HAP-1 (cell line): Measurements from ENCODE around the gene PADI3.

Experiments
- DNase-seq, 2 experiments: peaks; one replicate each; pipeline ENCODE4 v3.0.0-alpha.2; 2016 to 2020; ENCODE audit warnings: low spot score in 2 of 2
- H3K27me3 ChIP-seq: fragments of 250-450 bp; sonication (Bioruptor Pico); 2 replicates; pipeline ENCODE4 v1.5.1; 2020; ENCODE audit warnings: low read depth, mild to moderate bottlenecking, moderate library complexity
- H3K36me3 ChIP-seq: fragments of 250-450 bp; sonication (Bioruptor Pico); replicated peaks from 2 replicates; pipeline ENCODE4 v1.5.1; 2020; ENCODE audit warnings: mild to moderate bottlenecking
- H3K4me1 ChIP-seq: fragments of 250-450 bp; sonication (Bioruptor Pico); 2 replicates; pipeline ENCODE4 v1.5.1; 2020; ENCODE audit warnings: mild to moderate bottlenecking
- H3K4me3 ChIP-seq: fragments of 250-450 bp; sonication (Bioruptor Pico); 2 replicates; pipeline ENCODE4 v1.5.1; 2020; ENCODE audit warnings: mild to moderate bottlenecking, moderate library complexity
- H3K9me3 ChIP-seq: fragments of 250-450 bp; sonication (Bioruptor Pico); 2 replicates; pipeline ENCODE4 v1.5.1; 2020; ENCODE audit warnings: mild to moderate bottlenecking, moderate library complexity
- in situ Hi-C: fragments of 300-500 bp; cut with MboI; formaldehyde crosslinking; loops from 3 replicates; pipeline ENCODE4 v1.14.3; 2020; ENCODE audit warnings: low sequenced_read_pairs, inconsistent platforms, mixed read lengths

PADI3 gene

GRCh38 chr1:17248781-17249180 lies at the start of gene PADI3:
Gene PADI3, plus strand, starts transcription at chr1:17249098. Its CDS starts 40 bp downstream, at chr1:17249138.
- no peak within 1 kb of the TSS for H3K4me3 ChIP-seq
- H3K9me3 ChIP-seq, result no peaks in the 10 kb centered on the region
- H3K4me1 ChIP-seq, result no peaks in the 10 kb centered on the region
- H3K36me3 ChIP-seq, result no peaks in the 10 kb centered on the region
- in situ Hi-C loops, result no loop called here
- peak in 1 of 2 experiments; percentile 37 for DNase-seq
- 0 out of 2 replicates have a peak, but pooled peaks cover 6% of the 10 kb centered on the region for H3K27me3 ChIP-seq

- H3K9me3 ChIP-seq, result no peaks in the 10 kb centered on the region
- peaks cover 4% of the 10 kb centered on the region for H3K27me3 ChIP-seq
- H3K4me1 ChIP-seq, result no peaks in the 10 kb centered on the region
- H3K4me3 ChIP-seq, result no peak overlapping the region
- no peaks in the 10 kb centered on the region for H3K36me3 ChIP-seq
- in situ Hi-C loops, result no loop called here
- no peak for DNase-seq
Observed at GRCh38 chr1:17199267-17200044, 49.4 kb upstream of the PADI3 start.

DNA sequence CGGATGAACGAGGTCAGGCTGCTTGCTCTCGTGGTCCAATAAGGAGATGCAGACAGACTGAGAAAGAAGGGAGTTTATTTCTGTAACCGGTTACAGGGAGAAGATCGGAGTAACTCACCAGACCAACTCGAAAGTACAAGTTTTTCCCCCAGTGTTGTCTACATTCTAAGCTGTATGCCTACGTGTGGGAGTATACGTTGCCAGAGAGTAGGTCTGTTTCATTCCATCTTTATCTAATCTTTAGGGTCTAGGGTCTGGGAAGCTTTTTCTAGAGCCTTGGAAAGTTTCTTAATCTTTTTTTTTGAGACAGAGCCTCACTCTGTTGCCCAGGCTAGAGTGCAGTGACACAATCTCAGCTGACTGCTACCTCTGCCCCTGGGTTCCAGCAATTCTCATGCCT lies 48.7 kb upstream of the PADI3 start:
- DNase-seq, result no peak
- H3K27me3 ChIP-seq, result peaks cover 4% of the 10 kb centered on the region
- no peak overlapping the region for H3K4me3 ChIP-seq
- in situ Hi-C loops, result no loop called here
- H3K36me3 ChIP-seq, result no peaks in the 10 kb centered on the region
- no peaks in the 10 kb centered on the region for H3K4me1 ChIP-seq
- H3K9me3 ChIP-seq, result no peaks in the 10 kb centered on the region

DNA sequence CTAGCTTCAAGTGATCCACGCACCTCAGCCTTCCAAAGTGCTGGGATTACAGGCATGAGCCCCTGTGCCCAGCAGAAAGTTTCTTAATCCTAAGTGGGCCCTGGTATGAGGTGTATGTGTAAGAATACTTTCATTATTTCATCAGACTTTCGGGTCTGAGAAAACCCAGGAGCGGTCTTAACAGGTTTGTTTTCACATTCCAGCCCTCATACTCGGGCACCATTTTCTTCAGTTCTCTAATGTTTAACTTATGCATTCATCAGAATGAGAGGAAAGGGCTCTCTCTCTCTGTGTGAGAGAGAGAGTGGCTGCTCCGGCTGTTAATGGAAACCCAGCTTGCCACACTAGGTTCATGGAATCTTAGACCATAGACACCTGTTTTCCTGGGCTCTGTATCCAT lies 48.1 kb upstream of the PADI3 start:
- no peak for DNase-seq
- Histone ChIP-seq H3K4me1 (no peaks in the 10 kb centered on the region), H3K4me3 (no peak overlapping the region), H3K27me3 (peaks cover 4% of the 10 kb centered on the region), H3K9me3 (no peaks in the 10 kb centered on the region), H3K36me3 (no peaks in the 10 kb centered on the region)
- in situ Hi-C loops, result no loop called here

DNA sequence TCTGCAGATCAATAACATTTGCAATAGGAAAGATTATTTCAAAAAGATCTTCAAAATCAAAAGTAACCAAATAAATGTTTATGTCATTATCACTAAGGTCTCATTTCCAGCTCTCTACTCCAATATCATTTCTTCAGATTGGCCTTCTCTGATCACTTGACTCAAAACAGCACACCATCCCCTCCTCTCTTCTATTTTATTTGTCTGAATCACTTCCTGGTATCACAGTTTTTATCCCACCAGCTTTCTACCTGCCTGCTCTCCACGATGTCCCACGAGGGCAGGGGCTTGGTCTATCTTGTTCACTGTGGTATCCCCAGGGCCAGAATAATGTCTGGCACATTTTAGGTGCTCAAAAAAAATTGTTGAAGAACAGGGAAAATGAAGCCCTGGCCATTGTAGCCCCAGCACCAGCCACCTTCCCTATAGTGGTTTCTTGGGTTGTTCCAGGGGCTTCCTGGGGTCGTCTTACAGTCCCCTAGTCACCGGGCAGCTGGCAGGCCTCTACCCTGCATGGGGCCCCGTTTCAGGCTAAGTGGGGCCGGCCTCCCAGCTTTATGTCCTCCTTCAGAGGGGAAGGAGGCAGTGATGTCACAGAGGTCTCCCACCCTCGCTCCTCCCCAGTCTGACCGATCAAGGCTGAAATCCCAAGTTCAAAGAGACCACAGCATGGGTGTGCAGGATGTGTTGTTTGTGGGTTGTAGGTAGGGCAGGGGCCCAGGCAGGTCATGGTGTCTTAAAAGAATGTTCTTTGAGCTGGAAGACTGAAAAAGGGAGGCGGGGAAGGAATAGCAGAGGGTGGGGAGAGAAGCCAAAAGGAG lies 47.5 kb upstream of the PADI3 start:
- no peaks in the 10 kb centered on the region for H3K9me3 ChIP-seq
- no peaks in the 10 kb centered on the region for H3K4me1 ChIP-seq
- peaks cover 4% of the 10 kb centered on the region for H3K27me3 ChIP-seq
- in situ Hi-C loops, result no loop called here
- H3K4me3 ChIP-seq, result no peak overlapping the region
- no peak for DNase-seq
- H3K36me3 ChIP-seq, result no peaks in the 10 kb centered on the region

DNA sequence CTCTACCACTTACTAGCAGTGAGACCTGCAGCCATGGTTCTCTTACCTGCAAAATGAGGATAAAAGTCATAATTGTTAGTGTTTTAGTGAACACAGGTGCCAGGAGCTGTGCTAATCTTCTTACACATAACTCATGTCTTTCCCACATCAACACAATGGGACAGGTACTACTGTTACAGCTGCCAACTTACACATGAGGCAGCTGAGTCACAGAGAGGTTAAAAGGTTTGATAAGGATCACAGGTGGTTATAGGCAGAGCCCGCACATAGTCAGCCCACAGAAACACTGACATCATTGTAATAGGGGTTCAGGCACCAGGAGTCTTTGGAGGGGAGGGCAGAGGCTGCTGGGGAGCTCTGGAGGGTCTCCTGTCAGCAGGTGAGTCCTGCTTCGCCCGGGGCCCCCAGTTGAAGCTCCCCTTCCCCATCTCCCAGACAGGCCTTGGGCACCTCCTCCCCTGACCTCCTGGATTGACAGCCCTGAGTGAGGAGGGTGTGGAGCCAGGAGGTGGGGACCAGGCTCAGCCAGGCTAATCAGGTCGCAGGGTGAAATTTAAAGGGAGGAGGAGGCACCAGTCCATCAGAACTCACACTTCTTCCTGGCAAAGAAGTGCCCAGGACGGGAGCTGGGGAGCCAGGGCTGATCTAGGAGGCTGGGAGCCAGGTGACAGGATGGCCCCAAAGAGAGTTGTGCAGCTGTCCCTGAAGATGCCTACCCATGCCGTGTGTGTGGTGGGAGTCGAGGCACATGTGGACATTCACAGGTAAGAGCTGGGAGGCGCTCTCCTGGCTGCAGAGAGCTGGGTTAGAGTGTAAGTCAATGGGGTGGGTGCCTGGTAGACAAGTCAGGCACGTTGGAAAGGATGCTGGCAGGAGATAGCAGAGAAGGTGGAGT lies 44.1 kb upstream of the PADI3 start, which contains the start of gene PADI1:
Gene PADI1, plus strand, starts transcription at position 583 of the 895 bp plus-strand sequence. Its CDS starts 90 bp downstream, at position 673.
- in situ Hi-C loops, result no loop called here
- no peaks in the 10 kb centered on the region for H3K36me3 ChIP-seq
- H3K27me3 ChIP-seq, result peaks cover 4% of the 10 kb centered on the region
- no peaks in the 10 kb centered on the region for H3K4me1 ChIP-seq
- no peaks in the 10 kb centered on the region for H3K9me3 ChIP-seq
- DNase-seq, result no peak
- H3K4me3 ChIP-seq, result no peak within 1 kb of the TSS

DNA sequence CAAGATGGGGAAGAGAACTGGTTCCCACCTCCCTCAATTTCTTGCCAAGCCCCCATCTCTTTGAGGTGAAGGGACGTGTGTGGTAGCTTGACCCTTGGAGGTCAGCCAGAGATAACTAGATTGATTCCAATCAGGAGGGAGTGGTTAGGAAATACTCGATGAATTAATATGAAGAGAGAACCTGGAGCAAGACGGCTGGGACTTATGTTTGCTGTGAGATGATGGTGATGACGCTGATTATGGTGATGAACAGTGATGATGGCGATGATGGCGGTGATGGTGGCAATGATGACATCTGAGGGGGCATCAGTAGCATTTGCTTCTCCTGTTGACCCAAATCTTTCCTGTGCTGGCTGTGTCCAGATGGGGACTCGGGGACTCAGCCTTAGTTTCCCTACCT lies 43.2 kb upstream of the PADI3 start:
- in situ Hi-C loops, result no loop called here
- H3K4me1 ChIP-seq, result no peaks in the 10 kb centered on the region
- H3K4me3 ChIP-seq, result no peak overlapping the region
- H3K36me3 ChIP-seq, result no peaks in the 10 kb centered on the region
- H3K9me3 ChIP-seq, result no peaks in the 10 kb centered on the region
- H3K27me3 ChIP-seq, result peaks cover 2% of the 10 kb centered on the region
- DNase-seq, result no peak

GRCh38 chr1:17206196-17206595 lies 42.7 kb upstream of the PADI3 start:
- Histone ChIP-seq H3K4me1 (no peaks in the 10 kb centered on the region), H3K9me3 (no peaks in the 10 kb centered on the region), H3K36me3 (no peaks in the 10 kb centered on the region), H3K27me3 (no peaks in the 10 kb centered on the region; the same call in 1 of the 2 replicates), H3K4me3 (no peak overlapping the region)
- in situ Hi-C loops, result no loop called here
- DNase-seq, result no peak

GRCh38 chr1:17207046-17207445 lies 41.9 kb upstream of the PADI3 start:
- no peaks in the 10 kb centered on the region for H3K36me3 ChIP-seq
- no peak for DNase-seq
- no peaks in the 10 kb centered on the region for H3K4me1 ChIP-seq
- H3K4me3 ChIP-seq, result no peak overlapping the region
- in situ Hi-C loops, result no loop called here
- H3K27me3 ChIP-seq, result no peaks in the 10 kb centered on the region; the same call in 1 of the 2 replicates
- H3K9me3 ChIP-seq, result no peaks in the 10 kb centered on the region

DNA sequence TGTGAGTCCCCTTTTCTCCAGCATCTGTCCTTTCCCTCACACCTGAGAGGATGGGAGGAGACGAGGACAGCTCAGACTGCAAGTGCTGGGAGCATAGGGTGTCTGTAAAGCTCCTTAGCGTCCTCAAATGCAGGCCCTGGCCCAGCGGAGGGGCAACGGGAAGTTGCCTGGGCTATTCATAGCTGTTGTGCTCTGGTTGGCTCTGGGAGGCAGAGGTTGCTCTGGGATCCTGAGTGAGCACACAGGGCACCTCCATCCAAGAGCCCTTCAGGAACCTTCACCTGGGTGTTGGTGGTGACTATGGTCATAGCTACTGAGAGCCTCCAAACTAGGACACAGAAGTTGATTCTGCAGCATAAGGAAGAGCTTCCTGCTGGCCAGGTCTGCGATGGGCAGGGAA lies 41.4 kb upstream of the PADI3 start:
- H3K4me3 ChIP-seq, result no peak overlapping the region
- no peaks in the 10 kb centered on the region; the same call in 1 of the 2 replicates for H3K27me3 ChIP-seq
- no peaks in the 10 kb centered on the region for H3K9me3 ChIP-seq
- in situ Hi-C loops, result no loop called here
- no peak for DNase-seq
- H3K36me3 ChIP-seq, result no peaks in the 10 kb centered on the region
- H3K4me1 ChIP-seq, result peaks cover 1% of the 10 kb centered on the region

DNA sequence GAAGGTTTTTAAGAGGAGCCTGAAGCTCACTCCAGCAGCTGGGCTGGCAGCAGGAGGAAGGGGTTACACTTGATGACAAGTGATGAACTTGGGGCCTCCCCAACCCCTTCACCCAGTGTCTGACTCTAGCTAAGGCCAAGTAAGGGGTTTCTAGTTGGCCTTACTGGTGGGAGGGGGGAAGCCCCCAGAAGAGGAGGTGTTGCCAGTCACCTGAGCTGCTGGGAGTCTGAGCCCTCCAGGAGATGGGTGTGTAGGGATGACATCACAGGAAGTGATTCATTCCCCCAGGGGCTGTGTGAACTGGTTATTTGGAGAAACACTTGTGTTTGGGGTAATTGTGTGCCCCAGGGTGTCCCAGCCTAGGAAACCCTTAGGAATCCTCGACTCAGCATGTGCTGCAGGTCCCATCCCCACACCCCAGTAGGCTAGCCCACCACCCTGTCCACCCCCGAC lies 40.9 kb upstream of the PADI3 start:
- Histone ChIP-seq H3K27me3 (no peaks in the 10 kb centered on the region; the same call in 1 of the 2 replicates), H3K36me3 (no peaks in the 10 kb centered on the region), H3K4me1 (peaks cover 6% of the 10 kb centered on the region), H3K9me3 (no peaks in the 10 kb centered on the region), H3K4me3 (no peak overlapping the region)
- in situ Hi-C loops, result no loop called here
- no peak for DNase-seq

- Histone ChIP-seq H3K27me3 (no peaks in the 10 kb centered on the region; the same call in 1 of the 2 replicates), H3K36me3 (no peaks in the 10 kb centered on the region), H3K9me3 (no peaks in the 10 kb centered on the region), H3K4me3 (no peak overlapping the region), H3K4me1 (peaks cover 12% of the 10 kb centered on the region)
- in situ Hi-C loops, result no loop called here
- no peak for DNase-seq
Observed at GRCh38 chr1:17208546-17208945, 40.4 kb upstream of the PADI3 start.

DNA sequence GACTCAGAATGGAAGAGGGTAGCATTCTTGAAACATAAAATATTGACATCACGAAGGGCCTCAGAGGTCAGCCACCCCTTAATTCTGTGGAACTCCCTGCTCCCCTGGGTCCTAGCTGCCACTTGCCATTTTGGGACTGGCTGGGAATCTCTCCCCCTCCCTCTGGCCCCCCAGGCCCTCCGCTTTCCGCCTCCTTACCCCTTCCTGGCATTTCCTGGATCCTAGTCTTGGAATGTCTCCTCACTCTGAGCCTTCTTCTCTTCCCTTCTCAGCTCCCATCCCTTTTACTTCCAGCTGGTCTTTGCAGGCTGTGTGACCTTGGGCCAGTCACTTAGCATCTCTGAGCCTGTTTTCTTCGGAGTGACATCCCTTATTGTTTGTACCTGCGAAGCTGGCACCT lies 39.5 kb upstream of the PADI3 start:
- no peak for DNase-seq
- H3K27me3 ChIP-seq, result no peaks in the 10 kb centered on the region
- in situ Hi-C loops, result no loop called here
- H3K4me3 ChIP-seq, result no peak overlapping the region
- H3K9me3 ChIP-seq, result no peaks in the 10 kb centered on the region
- no peaks in the 10 kb centered on the region for H3K36me3 ChIP-seq
- H3K4me1 ChIP-seq, result peaks cover 12% of the 10 kb centered on the region
